ENCODE data around the gene RILPL1.

- TF ChIP-seq EZH2 (IDR thresholded peaks at IDR 0.05; ENCODE audit: borderline replicate concordance, low read depth, low read length, poor library complexity, severe bottlenecking) (no peak), CTCF (conservative IDR thresholded peaks at IDR 0.05; ENCODE audit: low read depth, low read length) (no peak)
Measured at GRCh38 chr12:123532019-123532418, 1.5 kb downstream of the RILPL1 start.

Measured in A673 (cell line).